Activated CD4-positive, alpha-beta memory T cell treated with anti-CD3 and anti-CD28 coated beads for 36 hours (primary cell): ENCODE data around the gene ASB1. TPM values are rescaled to one million over a fixed set of nuclear protein-coding genes. Genes with fewer than 3 reads are reported as not detected.
"Not testable (repeated sequence)": the region's sequence is repeated elsewhere in the genome, so short reads cannot be mapped to it uniquely, and the experiment has no call there.

Experiments
- CTCF ChIA-PET: fragments of 350-600 bp; sonication (Branson Sonifier 250); formaldehyde crosslinking; loops from one replicate; lab custom pipeline; 2021; ENCODE audit warnings: antibody characterized with exemption, inconsistent platforms; lab: Charles Lee
- POLR2A ChIA-PET: fragments of 350-600 bp; sonication (Branson Sonifier 250); formaldehyde crosslinking; loops from one replicate; lab custom pipeline; 2021; ENCODE audit warnings: antibody characterized with exemption; lab: Charles Lee
- DNase-seq: peaks from one replicate; pipeline ENCODE4 v3.0.0-alpha.2; 2020
- H3K27ac Mint-ChIP-seq: one replicate; pipeline ENCODE4 v1.8.0; 2021; ENCODE audit warnings: mixed read lengths
- H3K27me3 Mint-ChIP-seq: one replicate; pipeline ENCODE4 v1.8.0; 2021; ENCODE audit warnings: mixed read lengths
- H3K36me3 Mint-ChIP-seq: one replicate; pipeline ENCODE4 v1.8.0; 2021; ENCODE audit warnings: mixed read lengths
- H3K4me1 Mint-ChIP-seq: one replicate; pipeline ENCODE4 v1.8.0; 2021; ENCODE audit warnings: low read depth, mixed read lengths
- H3K4me3 Mint-ChIP-seq: one replicate; pipeline ENCODE4 v1.8.0; 2021; ENCODE audit warnings: mild to moderate bottlenecking, mixed read lengths
- H3K9me3 Mint-ChIP-seq: one replicate; pipeline ENCODE4 v1.8.0; 2021; ENCODE audit warnings: mixed read lengths
- intact Hi-C: fragments of 100-400 bp; cut with micrococcal nuclease; formaldehyde crosslinking; loops from one replicate; pipeline ENCODE4 v1.15.1; 2023
- total RNA-seq, 2 experiments: library from RNA; stranded (reverse); gene quantifications; one replicate each; pipeline ENCODE4 v1.2.3, GENCODE V29; 2021

Gene ASB1
- total RNA-seq, 2 experiments from 2014 or later, result 34.6 to 38.8 TPM

DNA sequence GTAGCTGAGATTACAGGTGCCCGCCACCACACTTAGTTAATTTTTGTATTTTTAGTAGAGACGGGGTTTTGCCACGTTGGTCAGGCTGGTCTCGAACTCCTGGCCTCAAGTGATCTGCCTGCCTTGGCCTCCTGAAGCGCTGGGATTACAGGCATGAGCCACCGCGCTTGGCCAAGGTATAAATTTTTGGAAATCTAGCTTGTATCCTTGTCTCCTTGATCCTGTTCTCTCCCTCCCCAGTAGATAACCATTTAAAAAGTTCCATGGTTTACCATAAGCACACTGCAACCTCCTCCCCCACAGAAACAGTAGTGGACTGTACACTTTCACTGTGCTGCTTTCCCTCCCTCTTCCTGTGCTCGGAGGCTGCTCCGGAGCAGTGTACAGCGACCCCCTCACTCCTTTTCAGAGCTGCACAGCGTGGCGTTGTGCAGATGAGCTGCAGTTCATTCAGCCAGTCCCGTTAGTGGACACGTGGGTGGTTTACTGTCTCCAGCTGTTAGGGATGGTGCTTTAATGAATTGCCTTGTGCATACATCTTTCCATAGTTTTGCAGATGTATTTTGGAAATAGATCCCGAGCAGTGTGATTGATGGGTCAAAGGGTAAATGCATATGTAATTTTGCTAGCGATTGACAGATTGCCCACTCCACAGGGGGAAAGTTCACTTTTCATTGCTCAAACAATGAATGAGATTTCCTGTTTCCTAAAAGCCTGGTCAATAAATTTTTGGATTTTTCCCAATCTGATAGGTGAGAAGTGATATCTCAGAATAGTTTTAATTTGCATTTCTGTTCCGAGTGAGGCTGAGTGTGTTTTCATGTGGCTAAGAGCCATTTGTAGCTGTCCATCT lies 14.8 kb downstream of the ASB1 start:
- Mint-ChIP-seq H3K4me1 (peaks cover 45% of the 10 kb centered on the region), H3K9me3 (no peaks in the 10 kb centered on the region), H3K27ac (no peak overlapping the region), H3K36me3 (peaks cover 62% of the 10 kb centered on the region), H3K4me3 (no peak overlapping the region), H3K27me3 (no peaks in the 10 kb centered on the region)
- CTCF ChIA-PET, result interaction anchor here (1.0 kb wide), 1 partner anchor 72 kb away, joined by 3 read pairs; no protein-coding TSS in a partner anchor
- intact Hi-C loops, result no loop called here
- DNase-seq, result no peak
- POLR2A ChIA-PET, result interaction anchor here (2.5 kb wide), 1 partner anchor 14 kb away, joined by 13 read pairs; no protein-coding TSS in a partner anchor

- intact Hi-C loops, H3K27ac Mint-ChIP-seq, CTCF ChIA-PET, DNase-seq, H3K4me3 Mint-ChIP-seq, H3K27me3 Mint-ChIP-seq, POLR2A ChIA-PET, H3K9me3 Mint-ChIP-seq: not testable (repeated sequence)
- Mint-ChIP-seq H3K36me3 (peaks cover 64% of the 10 kb centered on the region), H3K4me1 (peaks cover 41% of the 10 kb centered on the region)
Measured at GRCh38 chr2:238442257-238442656, 15.5 kb downstream of the ASB1 start.

GRCh38 chr2:238444242-238444641 lies 17.5 kb downstream of the ASB1 start:
- Mint-ChIP-seq H3K4me1 (peaks cover 29% of the 10 kb centered on the region), H3K27me3 (no peaks in the 10 kb centered on the region), H3K27ac (no peak overlapping the region), H3K9me3 (no peaks in the 10 kb centered on the region), H3K36me3 (peaks cover 65% of the 10 kb centered on the region), H3K4me3 (no peak overlapping the region)
- ChIA-PET POLR2A (no interaction called here), CTCF (no interaction called here)
- no peak for DNase-seq
- intact Hi-C loops, result no loop called here

DNA sequence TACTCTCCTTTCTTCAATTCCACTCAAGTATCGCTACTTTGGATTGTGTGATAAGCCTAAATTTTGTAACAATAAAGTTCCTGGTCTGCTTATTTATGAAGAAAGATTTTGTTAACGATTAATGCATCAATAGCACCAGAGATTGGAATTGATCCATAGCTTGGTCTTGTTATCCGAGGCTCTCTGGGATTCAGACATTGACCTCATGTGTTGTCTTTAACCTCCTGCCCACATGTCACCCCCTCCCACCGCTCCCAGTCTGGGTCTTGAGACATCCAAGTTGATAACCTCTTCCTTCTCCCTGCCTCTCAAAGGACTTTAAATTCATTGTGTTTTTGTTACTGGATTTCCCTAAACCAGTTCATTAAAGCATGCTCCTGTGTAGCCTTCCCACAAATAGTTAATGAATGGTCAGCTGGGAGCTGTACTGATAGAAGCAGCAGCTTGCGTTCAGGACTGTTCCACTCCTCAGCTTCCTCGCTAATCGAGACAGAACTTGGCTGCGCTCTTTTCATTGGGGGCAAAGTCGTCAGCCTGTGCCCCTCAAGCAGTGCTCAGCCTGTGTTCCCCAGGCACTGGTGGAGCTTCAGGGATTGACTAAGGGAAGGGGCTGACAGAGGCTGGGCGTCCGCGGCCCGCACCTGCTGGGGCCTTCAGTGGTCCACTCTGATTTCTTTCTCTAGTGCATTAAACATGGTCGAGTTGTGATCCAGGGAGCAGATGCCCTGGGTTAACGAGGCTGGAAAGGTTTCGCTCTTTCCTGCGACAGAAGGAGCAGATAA lies 18.9 kb downstream of the ASB1 start:
- ChIA-PET POLR2A (no interaction called here), CTCF (no interaction called here)
- intact Hi-C loops, result no loop called here
- Mint-ChIP-seq H3K27me3 (no peaks in the 10 kb centered on the region), H3K4me1 (peaks cover 16% of the 10 kb centered on the region), H3K36me3 (peaks cover 70% of the 10 kb centered on the region), H3K27ac (no peak overlapping the region), H3K9me3 (no peaks in the 10 kb centered on the region), H3K4me3 (no peak overlapping the region)
- DNase-seq, result no peak

DNA sequence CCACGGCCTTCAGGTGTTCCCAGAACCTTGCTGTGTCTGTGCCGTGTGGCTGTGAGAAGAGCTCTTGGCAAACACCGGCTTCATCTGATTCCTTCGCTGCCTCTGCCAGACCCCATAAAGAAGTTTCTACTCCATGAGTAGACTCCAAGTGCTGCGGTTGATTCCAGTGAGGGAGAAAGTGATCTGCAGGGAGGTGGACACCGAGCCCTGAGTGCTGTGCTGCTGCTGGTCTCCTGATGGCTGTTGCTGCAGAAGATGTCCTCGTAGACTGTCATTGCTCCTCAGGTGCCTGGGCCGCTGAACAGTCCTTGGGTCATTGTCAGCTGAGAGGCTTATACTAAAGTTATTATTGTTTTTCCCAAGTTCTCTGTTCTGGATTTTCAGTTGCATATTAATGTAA lies 19.6 kb downstream of the ASB1 start:
- Mint-ChIP-seq H3K27me3 (no peaks in the 10 kb centered on the region), H3K27ac (no peak overlapping the region), H3K36me3 (peaks cover 71% of the 10 kb centered on the region), H3K4me3 (no peak overlapping the region), H3K4me1 (peaks cover 10% of the 10 kb centered on the region), H3K9me3 (no peaks in the 10 kb centered on the region)
- intact Hi-C loops, result no loop called here
- POLR2A ChIA-PET, result no interaction called here
- CTCF ChIA-PET, result no interaction called here
- no peak for DNase-seq

DNA sequence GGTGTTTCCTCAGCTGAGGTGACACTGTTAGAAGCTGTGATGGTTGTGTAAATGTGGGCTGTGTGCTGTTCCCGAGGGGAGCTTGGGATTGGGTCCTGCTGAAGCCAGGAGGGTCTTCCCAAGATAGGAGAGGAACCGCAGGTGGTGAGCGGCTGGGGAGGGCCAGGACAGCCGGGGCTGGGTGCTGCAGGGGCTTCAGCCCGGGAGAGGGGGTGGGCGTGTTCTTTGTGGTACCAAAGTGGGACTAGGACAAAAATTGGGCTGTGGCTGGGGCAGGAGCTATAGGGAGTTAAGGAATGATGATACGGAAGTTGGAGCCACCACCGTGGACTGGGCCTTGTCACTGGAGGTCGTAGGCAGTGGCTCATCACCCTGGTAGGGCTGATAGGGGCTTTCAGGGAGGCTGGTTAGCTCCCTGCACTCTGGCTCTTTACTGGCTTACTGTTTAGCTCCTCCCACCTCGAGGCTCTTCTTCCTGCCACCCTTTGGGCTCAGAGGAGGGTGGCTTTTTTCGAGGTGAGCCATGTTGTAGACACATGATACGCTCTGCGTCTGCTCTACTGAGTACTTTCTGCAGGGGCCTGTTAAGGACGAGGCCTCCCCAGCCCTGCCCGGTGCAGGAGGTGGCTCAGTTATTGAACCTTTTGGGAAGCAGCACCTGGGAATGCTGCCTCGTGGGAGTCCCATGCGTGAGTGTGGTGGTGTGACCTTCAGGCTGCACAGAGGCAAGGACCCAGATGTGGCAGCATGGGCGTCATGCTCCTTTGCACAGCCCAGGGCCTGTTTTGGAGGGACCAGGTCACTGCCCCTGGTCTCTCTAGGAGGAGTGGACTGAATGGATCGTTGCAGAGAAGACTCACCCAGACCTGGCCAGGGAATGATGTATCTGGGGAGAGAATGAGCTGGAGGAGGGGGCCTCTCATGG lies 21.6 kb downstream of the ASB1 start:
- ChIA-PET POLR2A (interaction anchor here (0.7 kb wide), 1 partner anchor 25 kb away, joined by 4 read pairs; no protein-coding TSS in a partner anchor), CTCF (interaction anchor here (1.4 kb wide), 1 partner anchor 91 kb away, joined by 3 read pairs; no protein-coding TSS in a partner anchor)
- H3K4me1 Mint-ChIP-seq, result peaks cover 2% of the 10 kb centered on the region
- no peak overlapping the region for H3K4me3 Mint-ChIP-seq
- intact Hi-C loops, result no loop called here
- H3K36me3 Mint-ChIP-seq, result peaks cover 73% of the 10 kb centered on the region
- H3K9me3 Mint-ChIP-seq, result no peaks in the 10 kb centered on the region
- no peak overlapping the region for H3K27ac Mint-ChIP-seq
- DNase-seq, result no peak
- no peaks in the 10 kb centered on the region for H3K27me3 Mint-ChIP-seq

DNA sequence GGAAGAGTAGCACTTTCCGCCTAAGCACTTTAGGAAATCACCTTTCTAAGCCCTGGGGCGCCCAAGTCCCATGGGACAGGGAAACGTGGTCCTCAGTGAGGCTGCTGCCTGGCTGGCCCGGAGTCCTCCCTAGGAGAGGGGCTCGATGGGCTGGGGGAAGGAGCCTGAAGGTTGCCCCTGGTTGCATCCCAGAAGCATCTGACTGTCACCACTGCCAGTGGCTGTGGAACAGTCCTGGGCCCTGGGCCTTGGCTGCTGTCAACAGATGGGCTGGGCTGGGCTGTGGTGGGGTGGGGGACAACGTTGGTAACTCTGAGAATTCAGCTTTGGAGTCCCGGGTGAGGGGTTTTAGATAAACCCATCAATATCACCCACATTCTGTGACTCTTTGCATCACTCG lies 22.5 kb downstream of the ASB1 start:
- no peak for DNase-seq
- peaks cover 68% of the 10 kb centered on the region for H3K36me3 Mint-ChIP-seq
- H3K27me3 Mint-ChIP-seq, result no peaks in the 10 kb centered on the region
- no peak overlapping the region for H3K27ac Mint-ChIP-seq
- H3K4me3 Mint-ChIP-seq, result no peak overlapping the region
- CTCF ChIA-PET, result interaction anchor here (1.0 to 1.4 kb wide), 2 partner anchors 92 to 336 kb away, joined by 3 read pairs; no protein-coding TSS in a partner anchor
- POLR2A ChIA-PET, result no interaction called here
- peaks cover under 1% of the 10 kb centered on the region for H3K9me3 Mint-ChIP-seq
- intact Hi-C loops, result no loop called here
- no peaks in the 10 kb centered on the region for H3K4me1 Mint-ChIP-seq

GRCh38 chr2:238449909-238450417 lies 23.2 kb downstream of the ASB1 start:
- intact Hi-C loops, result no loop called here
- Mint-ChIP-seq H3K36me3 (peaks cover 64% of the 10 kb centered on the region), H3K4me1 (no peaks in the 10 kb centered on the region), H3K9me3 (peaks cover 5% of the 10 kb centered on the region), H3K4me3 (no peak overlapping the region), H3K27me3 (no peaks in the 10 kb centered on the region), H3K27ac (no peak overlapping the region)
- ChIA-PET CTCF (interaction anchor here (1.0 to 1.4 kb wide), 2 partner anchors 93 to 335 kb away, joined by 3 read pairs; no protein-coding TSS in a partner anchor), POLR2A (no interaction called here)
- DNase-seq, result no peak

DNA sequence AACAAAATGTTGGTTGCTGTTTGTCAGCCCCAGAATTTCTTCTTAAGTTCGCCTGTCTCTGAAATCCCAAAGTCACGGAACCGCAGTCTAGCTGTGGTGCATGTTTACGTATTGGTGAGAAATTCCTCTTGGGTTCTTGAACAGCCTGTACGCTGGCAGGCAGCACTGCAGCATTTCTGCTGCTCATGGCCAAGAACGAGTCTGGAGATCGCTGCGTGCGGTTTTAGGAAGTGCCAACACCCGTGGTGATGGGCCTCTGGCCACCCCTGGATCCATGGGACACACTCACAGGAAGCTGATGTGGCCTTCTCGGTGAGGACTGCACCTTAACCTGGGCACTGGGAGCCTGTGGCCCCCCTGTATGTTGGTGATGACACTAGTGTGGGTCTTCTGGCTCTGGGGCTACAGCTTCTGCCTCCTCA lies 23.7 kb downstream of the ASB1 start:
- Mint-ChIP-seq H3K27ac (no peak overlapping the region), H3K4me1 (no peaks in the 10 kb centered on the region), H3K36me3 (peaks cover 60% of the 10 kb centered on the region), H3K4me3 (no peak overlapping the region), H3K9me3 (peaks cover 10% of the 10 kb centered on the region), H3K27me3 (no peaks in the 10 kb centered on the region)
- CTCF ChIA-PET, result no interaction called here
- POLR2A ChIA-PET, result no interaction called here
- no peak for DNase-seq
- intact Hi-C loops, result no loop called here

DNA sequence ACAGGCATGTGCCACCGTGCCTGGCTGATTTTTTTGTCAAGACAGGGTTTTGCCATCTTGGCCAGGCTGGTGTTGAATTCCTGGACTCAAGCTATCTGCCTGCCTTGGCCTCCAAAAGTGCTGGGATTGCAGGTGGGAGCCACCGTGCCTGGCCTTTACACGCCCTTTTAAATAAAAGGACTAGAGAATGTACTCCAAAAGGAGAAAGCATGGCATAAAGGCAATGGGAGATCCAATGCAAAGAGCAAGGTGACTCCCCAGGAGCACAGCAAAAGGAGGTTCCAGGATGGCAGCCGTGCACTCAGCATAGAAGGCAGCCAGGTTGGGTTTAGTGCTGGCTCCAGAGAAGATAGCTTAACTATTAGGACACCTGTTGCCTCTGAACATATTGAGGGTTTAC lies 27.1 kb downstream of the ASB1 start:
- POLR2A ChIA-PET, result no interaction called here
- Mint-ChIP-seq H3K4me1 (no peaks in the 10 kb centered on the region), H3K27me3 (no peaks in the 10 kb centered on the region), H3K27ac (no peak overlapping the region), H3K4me3 (no peak overlapping the region), H3K36me3 (peaks cover 32% of the 10 kb centered on the region), H3K9me3 (peaks cover 22% of the 10 kb centered on the region)
- intact Hi-C loops, result no loop called here
- no peak for DNase-seq
- CTCF ChIA-PET, result interaction anchor here (1.6 kb wide), 1 partner anchor 83 kb away, joined by 6 read pairs; no protein-coding TSS in a partner anchor

GRCh38 chr2:238456449-238456848 lies 29.7 kb downstream of the ASB1 start:
- intact Hi-C loops, result no loop called here

More at GRCh38 chr2:238456449-238456848, 29.7 kb downstream of the ASB1 start:
- no peak overlapping the region for H3K27ac Mint-ChIP-seq
- no peak overlapping the region for H3K4me3 Mint-ChIP-seq
- peaks cover 15% of the 10 kb centered on the region for H3K36me3 Mint-ChIP-seq
- H3K27me3 Mint-ChIP-seq, result no peaks in the 10 kb centered on the region
- ChIA-PET POLR2A (no interaction called here), CTCF (interaction anchor here (0.6 to 1.1 kb wide), 2 partner anchors 25 to 100 kb away, joined by 3 read pairs; no protein-coding TSS in a partner anchor)
- H3K4me1 Mint-ChIP-seq, result no peaks in the 10 kb centered on the region
- H3K9me3 Mint-ChIP-seq, result peaks cover 22% of the 10 kb centered on the region
- no peak for DNase-seq
